AG09309 (cell line): ENCODE results near the gene FOXJ3.

Experiments used
- DNase-seq: peaks from one replicate; pipeline ENCODE4 v3.0.0-alpha.2; 2010; ENCODE audit warnings: low read depth
- H3K4me3 ChIP-seq: 2 replicates; pipeline ENCODE4 v1.5.1; 2011; ENCODE audit warnings: mild to moderate bottlenecking, low read depth, low read length, moderate library complexity; ENCODE audit not compliant: control insufficient read depth
- CTCF ChIP-seq: IDR thresholded peaks from 2 replicates; pipeline ENCODE4 v1.5.1; 2011; ENCODE audit warnings: mild to moderate bottlenecking, low read depth, low read length, inconsistent platforms; ENCODE audit not compliant: insufficient read depth, control insufficient read depth; ENCODE audit errors: missing control alignments

FOXJ3 gene

GRCh38 chr1:42228938-42229337 is 106.1 kb downstream of the FOXJ3 start:
- DNase-seq, result no peak
- TF ChIP-seq CTCF, result no peak
- no peak overlapping the region for H3K4me3 ChIP-seq

- TF ChIP-seq CTCF, result no peak
Observed at GRCh38 chr1:42223036-42223435, 112.0 kb downstream of the FOXJ3 start.

GRCh38 chr1:42221952-42222606 is 113.0 kb downstream of the FOXJ3 start:
- no peak for TF ChIP-seq CTCF
- peak; percentile 21 for DNase-seq
- H3K4me3 ChIP-seq, result no peak overlapping the region

More at GRCh38 chr1:42223036-42223435, 112.0 kb downstream of the FOXJ3 start:
- DNase-seq, result no peak
- no peak overlapping the region for H3K4me3 ChIP-seq

- TF ChIP-seq CTCF, result no peak
- H3K4me3 ChIP-seq, result no peak overlapping the region
- no peak for DNase-seq
Observed at GRCh38 chr1:42221456-42221855, 113.6 kb downstream of the FOXJ3 start.

GRCh38 chr1:42219627-42220026 is 115.4 kb downstream of the FOXJ3 start:
- H3K4me3 ChIP-seq, result no peak overlapping the region
- no peak for TF ChIP-seq CTCF

GRCh38 chr1:42214447-42214871 is 120.6 kb downstream of the FOXJ3 start:
- TF ChIP-seq CTCF, result no peak
- peak; percentile 37 for DNase-seq
- H3K4me3 ChIP-seq, result no peak overlapping the region

More at GRCh38 chr1:42219627-42220026, 115.4 kb downstream of the FOXJ3 start:
- DNase-seq, result no peak
